ELF-1 (cell line): ENCODE results near the gene SOX4.
"Not testable (repeated sequence)": the region's sequence is repeated elsewhere in the genome, so short reads cannot be mapped to it uniquely, and the experiment has no call there.

Experiments
- DNase-seq: peaks from one replicate; pipeline ENCODE4 v3.0.0-alpha.2; 2016; ENCODE audit warnings: low read depth, low spot score

The SOX4 gene

DNA sequence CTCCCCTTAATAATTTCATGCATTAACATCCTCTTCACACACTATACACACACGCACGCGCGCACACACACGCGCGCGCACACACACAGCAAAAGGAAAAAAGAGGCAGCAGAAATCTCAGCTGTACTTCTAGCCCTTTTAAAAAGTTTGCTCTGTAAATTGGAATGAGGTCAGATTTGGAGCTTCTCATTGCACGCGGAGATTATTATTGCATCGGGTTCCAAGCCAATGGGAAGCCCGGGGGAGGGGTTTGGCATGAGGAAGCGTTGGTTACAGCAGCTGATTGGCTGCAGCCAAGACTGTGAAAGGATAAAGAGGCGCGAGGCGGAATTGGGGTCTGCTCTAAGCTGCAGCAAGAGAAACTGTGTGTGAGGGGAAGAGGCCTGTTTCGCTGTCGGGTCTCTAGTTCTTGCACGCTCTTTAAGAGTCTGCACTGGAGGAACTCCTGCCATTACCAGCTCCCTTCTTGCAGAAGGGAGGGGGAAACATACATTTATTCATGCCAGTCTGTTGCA is at the start of gene SOX4:
Gene SOX4 (plus strand): TSS at position 340 of the 515 bp plus-strand sequence. CDS start 784 bp downstream, outside the sequence.
- DNase-seq, result peak; percentile 98

DNA sequence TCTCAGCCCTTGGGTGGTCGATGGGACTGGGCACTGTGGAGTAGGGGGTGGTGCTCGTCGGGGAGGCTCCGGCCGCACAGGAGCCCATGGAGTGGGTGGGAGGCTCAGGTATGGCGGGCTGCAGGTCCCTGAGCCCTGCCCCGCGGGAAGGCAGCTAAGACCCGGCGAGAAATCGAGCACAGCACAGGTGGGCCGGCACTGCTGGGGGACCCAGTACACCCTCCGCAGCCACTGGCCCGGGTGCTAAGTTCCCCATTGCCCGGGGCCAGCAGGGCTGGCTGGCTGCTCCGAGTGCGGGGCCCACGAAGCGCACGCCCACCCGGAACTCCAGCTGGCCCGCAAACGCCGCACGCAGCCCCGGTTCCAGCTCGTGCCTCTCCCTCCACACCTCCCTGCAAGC is 41.3 kb upstream of the SOX4 start:
- DNase-seq, result not testable (repeated sequence)

DNA sequence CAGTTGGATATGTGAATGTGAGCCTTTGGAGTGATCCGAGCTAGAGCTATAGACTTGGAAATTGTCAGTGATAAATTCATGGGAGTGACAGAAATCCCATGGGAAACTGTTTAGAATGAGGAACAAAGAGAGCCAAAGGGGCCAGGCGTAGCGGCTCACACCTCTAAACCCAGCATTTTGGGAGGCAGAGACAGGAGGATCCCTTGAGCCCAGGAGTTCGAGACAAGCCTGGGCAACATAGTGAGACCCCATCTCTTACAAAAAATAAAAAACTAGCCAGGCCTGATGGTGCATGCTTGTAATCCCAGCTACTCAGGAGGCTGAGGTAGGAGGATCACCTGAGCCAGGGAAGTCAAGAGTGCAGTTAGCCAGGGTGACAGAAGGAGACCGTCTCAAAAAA is 39.3 kb upstream of the SOX4 start:
- DNase-seq, result no peak

DNA sequence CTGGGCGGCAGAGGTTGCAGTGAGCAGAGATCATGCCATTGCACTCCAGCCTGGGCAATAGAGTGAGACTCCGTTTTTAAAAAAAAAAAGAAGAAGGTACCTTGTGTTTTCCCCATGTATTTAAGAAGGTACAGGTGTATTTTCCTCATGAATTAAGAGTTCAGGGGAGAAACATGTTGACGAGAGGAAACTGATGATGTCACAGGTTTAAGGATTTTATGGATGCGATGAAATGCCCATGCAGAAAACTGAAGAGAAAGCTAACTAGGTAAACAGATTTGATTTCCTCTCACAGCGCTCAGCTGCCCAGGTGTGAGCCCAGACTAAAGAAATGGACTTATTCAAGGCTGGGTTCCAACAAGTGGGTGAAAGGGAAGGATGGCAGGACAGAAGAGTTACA is 38.4 kb upstream of the SOX4 start:
- DNase-seq, result no peak

DNA sequence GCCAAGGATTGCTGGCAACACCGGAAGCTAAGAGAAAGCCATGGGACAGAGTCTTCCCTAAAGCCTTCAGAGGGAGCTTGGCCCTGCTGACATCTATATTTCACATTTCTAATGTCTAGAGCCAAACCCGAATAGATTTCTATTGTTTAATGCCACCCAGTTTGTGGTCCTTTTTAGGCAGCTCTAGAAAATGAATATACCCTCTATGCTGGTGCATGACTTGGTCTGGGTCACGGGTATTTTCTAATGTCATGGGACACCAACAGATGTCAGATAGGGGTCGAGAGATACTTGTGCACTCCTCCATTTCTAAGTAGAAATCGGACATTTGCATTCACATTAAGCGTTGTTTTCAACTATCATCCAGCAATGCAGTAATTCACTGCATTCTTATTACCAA is 37.0 kb upstream of the SOX4 start:
- DNase-seq, result no peak

DNA sequence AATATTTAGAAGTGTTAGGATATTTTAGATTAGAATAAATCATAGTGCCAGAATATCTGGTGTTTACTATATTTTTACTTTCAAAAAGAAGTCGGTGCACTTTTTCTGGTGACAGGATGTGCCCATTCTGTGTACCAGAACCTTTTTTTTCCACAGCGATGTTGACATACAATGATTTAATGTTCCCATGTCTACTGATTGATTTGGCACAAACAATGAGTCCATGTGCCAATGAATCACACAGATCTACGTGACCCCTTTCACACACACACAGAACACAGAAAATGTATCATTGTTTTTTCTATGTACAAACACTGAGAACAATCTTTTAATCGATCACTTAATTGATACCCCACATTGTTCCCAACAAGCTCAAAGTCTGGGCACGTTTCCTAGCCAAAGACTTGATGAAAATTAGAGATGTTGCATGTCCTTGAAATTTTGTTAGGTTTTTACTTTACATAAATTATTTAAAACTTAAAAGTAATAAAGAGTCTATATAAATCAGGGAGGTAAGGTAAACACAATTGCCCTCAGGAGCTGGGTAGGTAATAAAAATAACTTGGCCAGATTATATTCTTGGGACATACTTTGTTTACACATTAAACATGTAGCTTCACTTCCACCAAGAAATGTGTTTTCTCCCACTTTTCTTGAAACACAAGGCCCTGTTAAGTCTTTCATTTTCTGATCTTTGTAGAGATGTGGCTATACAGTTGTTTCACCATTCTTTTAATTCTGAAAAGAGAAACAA is 36.4 kb upstream of the SOX4 start:
- DNase-seq, result no peak

DNA sequence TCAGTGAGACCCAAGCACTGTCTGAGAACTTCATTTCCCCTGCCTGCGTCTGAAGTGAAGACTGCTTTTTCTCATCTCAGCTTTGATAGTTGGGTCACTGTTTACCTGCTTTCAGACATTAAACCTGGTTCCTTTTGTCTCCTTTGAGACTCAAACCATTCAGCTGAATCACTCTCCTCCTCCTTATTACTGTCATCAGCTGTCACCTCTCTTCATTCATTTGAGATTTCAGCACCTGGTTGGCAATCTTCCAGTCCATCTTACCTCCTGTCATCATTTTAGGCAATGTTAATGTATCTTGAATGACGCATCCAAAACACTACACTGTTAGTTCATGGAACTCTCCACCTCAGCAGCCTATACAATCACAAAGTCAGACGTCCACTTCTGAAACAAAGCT is 34.3 kb upstream of the SOX4 start:
- no peak for DNase-seq

DNA sequence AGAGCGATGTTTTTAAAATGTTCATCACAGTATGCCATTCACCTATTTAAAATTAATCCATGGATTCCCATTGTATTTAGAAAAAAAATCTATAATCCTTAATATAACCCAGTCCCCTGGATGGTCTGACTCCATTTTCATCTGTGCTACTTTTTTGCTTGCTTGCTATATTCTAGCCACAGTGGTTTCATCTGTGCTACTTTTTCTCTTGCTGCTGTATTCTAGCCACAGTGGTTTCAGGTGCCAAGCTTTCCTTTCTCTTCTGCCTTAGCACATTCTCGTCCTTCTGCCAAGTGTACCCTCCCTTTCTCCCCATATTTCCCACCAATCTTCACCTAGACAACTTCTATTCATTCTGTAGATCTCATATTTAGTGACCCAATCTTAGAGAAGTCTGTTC is 33.3 kb upstream of the SOX4 start:
- no peak for DNase-seq

DNA sequence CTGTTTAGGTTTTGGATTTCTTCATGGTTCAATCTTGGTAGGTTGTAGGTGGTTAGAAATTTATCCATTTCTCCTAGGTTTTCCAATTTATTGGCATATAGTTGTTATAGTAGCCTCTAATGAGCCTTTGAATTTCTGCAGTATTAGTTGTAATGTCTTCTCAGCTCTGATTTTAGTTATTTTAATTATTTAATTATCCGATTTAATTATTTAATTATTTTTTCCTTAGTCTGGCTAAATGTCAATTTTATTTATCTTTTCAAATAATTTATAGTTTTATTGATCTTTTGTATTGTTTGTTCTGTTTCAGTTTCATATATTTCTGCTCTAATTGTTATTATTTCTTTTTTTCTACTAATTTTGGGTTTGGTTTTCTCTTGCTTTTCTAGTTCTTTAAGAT is 28.1 kb upstream of the SOX4 start:
- DNase-seq, result no peak

DNA sequence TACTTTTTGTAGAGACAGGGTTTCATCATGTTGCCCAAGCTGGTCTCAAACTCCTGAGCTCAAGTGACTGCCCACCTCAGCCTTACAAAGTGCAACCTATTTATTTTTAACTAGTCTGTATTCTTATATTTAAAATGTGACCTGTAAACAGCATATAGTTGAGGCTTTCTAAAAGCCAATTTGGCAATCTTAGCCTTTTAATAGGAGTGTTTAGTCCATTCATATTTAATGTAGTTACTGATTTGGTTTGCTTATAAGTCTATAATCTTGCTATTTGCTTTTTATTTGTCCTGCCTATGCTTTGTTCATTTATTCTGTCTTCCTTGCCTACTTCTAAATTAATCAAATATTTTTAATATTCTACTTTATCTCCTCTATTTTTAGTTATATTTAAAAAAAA is 15.0 kb upstream of the SOX4 start:
- no peak for DNase-seq

DNA sequence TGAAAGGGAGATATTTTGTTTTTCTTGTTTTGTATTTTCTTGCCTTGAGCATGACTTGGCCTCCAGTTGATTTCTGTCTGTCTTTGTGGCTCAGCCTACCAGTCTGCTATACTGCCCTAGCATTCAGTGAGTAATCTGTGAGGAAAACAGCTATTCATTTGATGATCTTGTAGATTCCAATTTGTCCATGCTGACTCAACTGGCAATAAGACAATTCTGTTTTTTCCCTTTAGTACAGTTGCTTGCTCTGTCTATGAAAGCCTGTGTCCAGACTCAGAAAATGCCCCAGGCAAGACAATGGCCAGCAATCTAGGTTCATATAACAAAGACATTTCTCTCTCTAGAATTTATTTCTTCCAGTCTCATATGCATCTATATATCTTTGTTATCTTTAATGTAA is 10.9 kb upstream of the SOX4 start:
- DNase-seq, result no peak

DNA sequence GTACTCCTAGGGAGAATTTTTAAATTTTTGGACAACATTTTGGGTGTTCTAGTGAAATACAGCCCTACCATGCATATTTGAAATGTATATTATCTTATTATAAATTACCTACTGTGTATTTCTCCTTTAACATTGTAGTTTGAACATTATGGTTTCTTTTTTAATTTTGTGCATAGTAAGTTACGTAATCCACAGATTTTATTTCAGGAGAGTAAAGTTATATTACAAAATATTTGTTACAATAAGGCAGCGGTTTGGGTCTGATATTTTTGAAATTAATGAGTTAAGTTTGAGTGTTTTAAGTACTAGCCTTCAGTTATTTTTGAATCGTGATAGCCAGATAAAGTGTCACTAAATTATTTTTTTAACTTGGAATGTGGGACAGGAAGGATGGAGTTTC is 7.3 kb upstream of the SOX4 start:
- no peak for DNase-seq

DNA sequence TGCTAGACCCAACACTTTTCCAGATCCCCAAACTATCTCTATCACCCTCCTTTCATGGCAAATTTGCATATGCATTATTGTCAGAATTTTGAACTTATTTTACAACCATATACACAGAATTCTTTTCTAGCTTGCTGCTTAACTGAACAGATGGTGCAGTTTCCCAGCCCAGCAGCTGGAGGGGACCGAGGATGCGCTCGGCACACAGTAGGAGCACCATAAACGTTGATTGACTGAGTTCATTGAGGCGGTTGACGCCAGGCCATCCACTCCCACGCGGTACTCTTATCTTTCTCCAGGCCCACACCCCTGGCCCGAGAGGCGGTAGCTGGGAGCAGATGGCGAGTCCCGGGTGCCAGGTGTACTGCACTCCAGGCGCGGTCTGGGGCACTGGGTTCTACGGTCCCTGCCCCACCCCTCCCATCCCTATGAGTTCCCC is 6.8 kb upstream of the SOX4 start:
- DNase-seq, result no peak

DNA sequence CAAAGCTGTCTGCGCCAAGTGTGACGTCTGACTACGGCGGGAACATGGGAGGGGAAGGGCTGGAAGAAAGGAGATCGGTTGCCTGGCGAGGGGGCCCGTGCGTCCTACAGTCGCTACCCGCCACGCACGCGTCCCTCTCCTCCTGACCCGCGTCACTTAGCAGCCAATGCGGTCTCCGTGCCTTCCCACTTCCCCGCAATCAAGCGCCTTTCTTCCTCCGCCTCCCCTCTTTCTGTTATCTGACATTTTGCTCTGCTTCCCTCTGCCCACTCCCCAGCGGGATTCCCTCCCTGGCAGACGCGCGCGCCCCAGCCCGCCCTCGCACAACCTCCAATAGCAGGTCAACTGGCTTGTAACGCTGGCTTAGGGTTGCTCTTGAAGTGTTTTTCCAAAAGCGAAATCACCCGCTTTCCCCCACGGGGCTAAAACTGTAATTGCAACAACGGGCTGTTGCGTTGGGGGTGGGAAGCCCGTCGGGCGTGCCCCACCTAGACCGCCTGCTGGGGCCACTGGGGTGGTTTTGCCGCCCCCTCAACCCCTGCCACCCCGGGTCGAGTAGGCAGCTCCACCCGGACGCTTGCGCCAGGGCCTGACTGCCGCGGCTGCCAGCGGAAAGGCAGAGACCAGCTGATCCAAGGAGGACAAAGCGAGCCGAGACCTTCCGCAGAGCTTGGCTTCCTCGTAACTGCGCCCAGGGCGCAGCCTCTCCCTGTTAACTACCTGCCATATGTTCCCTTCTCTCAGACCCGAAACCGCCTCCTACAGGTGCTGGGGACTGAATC is 6.2 kb upstream of the SOX4 start:
- DNase-seq, result peak; percentile 79

DNA sequence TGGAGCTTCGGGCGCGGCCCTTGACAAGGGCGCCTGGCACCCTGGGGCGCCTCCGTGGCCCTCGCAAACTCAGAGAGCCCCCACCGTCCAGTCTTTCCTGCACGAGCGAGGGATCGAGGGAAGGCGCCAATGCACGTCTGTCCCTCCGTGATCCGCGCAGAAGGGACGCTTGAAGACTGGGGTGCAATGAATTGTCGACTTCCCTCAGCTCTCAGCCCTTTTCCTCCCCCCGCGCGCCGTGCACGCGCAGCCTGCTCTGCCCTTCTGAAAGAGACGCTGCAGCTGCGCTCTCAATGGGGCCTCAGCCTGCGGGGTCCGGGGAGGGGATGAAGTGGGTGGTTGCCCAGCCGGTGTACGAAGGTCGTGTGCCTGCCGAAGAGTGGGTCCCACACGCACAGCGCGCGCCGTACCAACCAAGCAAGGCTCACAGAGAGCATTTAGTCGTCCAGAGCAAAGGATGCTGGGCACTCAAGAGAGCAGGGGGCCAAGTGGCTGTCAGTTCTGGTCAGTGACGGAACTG is 5.5 kb upstream of the SOX4 start:
- peak; percentile 58 for DNase-seq

DNA sequence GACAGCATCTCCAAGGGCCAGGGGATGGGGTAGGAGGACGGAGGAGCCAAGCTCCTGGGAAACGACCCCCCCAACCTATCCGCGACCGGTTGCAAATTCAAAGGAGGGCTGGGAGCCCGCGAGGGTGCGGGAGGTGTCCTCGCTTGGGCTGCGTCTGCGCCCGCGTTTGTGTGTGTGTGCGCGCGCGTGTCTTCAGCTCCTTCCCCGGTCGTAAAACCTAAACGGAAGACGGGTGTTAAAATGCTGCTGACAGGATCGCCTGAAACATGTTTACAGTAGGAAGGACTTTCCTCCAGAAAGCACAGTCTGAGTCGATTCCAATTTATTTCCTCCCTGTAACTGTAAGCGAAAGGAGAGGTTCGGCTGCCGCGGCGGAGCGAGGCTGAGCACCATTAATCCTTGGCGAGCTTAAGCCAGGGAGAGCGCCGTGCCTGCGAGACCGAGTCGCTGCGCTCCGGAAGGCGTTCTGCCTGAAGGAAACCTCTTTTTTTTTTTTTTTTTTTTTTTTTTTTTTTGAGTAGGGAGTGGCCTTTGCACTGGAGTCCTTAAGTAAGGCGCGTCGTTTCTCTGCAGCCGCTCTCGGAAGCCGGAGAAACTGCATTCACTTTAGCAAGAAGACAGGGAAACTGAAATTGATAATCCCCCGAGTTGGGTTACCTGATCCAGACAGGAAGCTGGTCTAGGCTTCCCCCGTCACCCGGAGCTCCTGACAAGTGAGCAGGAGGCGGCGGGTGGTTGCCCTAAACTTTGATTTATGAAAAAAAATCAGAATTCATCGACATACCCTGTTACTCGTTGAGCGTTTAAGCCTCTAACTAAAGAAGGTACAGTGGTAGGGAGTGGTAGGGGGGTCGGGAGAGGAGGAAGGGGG is 4.8 kb upstream of the SOX4 start:
- DNase-seq, result peak; percentile 85

DNA sequence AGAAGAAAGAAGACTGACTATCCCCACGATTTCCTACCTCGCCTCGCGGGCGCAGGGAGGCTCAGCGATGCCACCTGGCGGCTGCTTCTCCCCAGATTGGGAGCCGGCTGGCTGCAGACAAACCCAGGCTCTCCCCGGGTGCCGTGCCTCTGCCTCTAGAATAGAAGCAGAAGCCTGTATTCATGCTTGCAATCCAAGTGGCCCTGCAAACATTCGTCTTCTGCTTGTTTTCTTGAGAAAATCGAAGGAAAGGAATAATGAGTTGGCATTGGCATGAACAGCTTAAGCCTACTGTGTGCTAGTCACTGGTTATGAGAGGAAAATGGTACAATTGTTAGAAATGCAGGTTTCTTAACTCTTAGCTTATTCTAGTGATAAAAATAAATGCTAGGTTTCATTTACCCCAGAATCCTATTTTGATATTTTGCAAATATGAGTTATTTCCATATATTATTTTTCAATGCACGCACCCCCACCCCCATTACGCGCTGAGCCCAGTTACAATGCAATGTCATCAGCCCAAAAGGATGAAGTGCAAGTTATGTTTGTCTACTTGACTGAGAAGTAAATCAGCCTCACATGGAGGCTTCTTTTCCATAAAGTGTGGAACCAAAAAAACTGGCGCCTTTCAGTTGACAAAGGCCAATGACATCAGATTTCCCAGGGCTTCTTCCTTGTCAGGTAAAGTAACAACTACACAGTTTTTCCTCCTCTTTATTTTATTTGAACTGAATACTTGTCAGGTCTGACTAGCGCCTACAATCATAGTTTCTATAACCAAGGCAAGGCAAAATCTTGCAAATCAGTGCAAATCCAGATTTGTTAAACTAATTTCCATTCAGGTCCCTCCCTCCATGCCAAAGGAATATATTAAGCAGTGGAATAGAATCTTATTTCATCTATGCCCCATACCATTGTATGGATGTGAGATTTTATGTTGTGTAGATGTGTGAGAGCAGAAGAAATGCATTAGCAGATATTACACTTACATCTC is 3.9 kb upstream of the SOX4 start:
- DNase-seq, result peak; percentile 92

DNA sequence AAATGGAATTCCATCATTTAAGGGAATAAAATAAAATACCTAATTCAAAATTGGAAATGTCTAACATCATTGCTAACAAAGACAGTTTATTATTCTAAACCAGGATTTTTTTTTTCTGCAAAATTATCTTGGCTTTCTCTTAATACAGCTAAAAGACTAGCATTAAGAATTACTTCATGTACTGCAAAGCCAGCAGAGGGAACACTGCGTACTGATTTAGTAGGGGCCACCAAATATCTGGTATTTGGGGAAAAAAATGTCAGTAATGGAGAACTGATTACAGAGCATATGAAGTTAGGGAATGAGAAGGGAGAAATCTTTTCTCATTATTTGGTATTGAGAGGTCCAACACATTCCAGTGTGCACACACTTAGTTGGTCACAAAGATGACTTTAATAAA is 3.2 kb upstream of the SOX4 start:
- no peak for DNase-seq

DNA sequence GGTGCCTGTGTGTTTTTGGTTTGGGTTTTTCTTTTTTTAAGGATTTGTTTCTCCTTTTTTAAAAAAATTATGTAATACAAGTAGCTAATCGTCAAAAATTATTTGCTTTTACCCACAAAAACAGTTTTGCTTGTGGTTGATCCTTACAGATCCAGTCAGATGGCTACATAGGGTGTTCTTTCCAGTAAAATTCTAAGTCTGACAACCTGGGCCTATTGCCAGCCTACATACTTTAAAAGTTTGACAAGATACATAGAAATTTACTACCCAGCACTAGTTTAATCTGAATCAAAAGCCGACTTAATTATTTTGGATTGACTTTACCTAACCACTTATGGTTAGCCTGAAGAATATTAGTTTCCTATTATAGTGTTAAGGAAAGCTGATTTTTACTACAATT is 2.1 kb upstream of the SOX4 start:
- DNase-seq, result no peak

DNA sequence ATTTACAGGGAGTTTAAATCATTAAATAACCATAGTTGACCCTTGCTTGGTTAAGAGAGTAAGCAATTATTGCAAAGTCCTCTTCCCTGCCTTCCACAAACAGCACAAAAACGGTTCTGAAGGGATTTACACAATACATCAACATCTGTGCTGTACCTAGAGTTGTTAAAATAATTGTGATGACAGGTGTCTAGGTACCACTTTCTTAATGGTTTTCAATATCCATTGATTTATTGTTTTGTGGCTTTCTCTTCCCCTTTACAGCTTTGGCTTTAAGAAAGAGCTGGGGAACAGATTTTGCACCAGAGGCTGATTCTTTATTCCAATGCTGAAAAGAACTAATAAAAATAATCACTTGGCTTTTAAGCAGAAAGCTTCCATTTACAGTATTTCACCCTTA is 598 bp upstream of the SOX4 start:
- no peak for DNase-seq
